Testis (tissue), 3 donors: ENCODE measurements around the gene MGST3. TPM values are rescaled to one million over a fixed set of nuclear protein-coding genes. Genes with fewer than 3 reads are reported as not detected.
"Not testable (repeated sequence)": the region's sequence is repeated elsewhere in the genome, so short reads cannot be mapped to it uniquely, and the experiment has no call there.

ENCODE experiments used
- DNase-seq: peaks from one replicate; pipeline ENCODE4 v3.0.0-alpha.2; 2019
- H3K27ac ChIP-seq, 2 donors: fragments of 200-600 bp; sonication (generic); one replicate each; pipeline ENCODE4 v1.5.1; 2019
- H3K27me3 ChIP-seq: fragments of 200-600 bp; sonication (generic); one replicate; pipeline ENCODE4 v1.5.1; 2019
- H3K36me3 ChIP-seq: fragments of 200-600 bp; sonication (generic); one replicate; pipeline ENCODE4 v1.5.1; 2017; ENCODE audit warnings: low read depth; ENCODE audit errors: missing control alignments
- H3K4me1 ChIP-seq: fragments of 200-600 bp; sonication (generic); one replicate; pipeline ENCODE4 v1.5.1; 2019
- H3K4me3 ChIP-seq, 2 donors: fragments of 200-600 bp; sonication (generic); one replicate each; pipeline ENCODE4 v1.5.1; 2017 to 2019
- H3K9me3 ChIP-seq: fragments of 200-600 bp; sonication (generic); one replicate; pipeline ENCODE4 v1.5.1; 2017
- CTCF ChIP-seq, 3 experiments: fragments of 450-650 bp in 2 of 3; fragments of 200-600 bp in 1 of 3; sonication (generic) in 1 of 3; IDR thresholded peaks; one replicate each; pipeline ENCODE4 v1.5.1; 2016 to 2019; ENCODE audit warnings: antibody characterized with exemption in 3 of 3, mild to moderate bottlenecking in 2 of 3, moderate library complexity in 1 of 3
- POLR2A ChIP-seq: fragments of 450-650 bp; IDR thresholded peaks from one replicate; pipeline ENCODE4 v1.6.1; 2017; ENCODE audit warnings: antibody characterized with exemption, mild to moderate bottlenecking, moderate library complexity
- WGBS, 2 donors: methylation state at CpG; one replicate each; pipeline ENCODE4 v1.1.5; 2018; 5-methylcytosine and 5-hydroxymethylcytosine counted together
- intact Hi-C: fragments of 100-400 bp; cut with DNase I; formaldehyde crosslinking; loops from one replicate; pipeline ENCODE4 v1.15.1; 2023; ENCODE audit warnings: low total_unique reads
- polyA plus RNA-seq: library from polyadenylated mRNA; stranded (reverse); fragments of 350-450 nt; fragmentation: Illumina TruSeq; extraction: RNeasy Lipid Tissue Mini Kit (QIAGEN cat#74804); gene quantifications from one replicate; pipeline ENCODE4 v1.2.3, GENCODE V29; 2014; ENCODE audit warnings: low read depth, low replicate concordance; ENCODE audit not compliant: insufficient read depth
- total RNA-seq, 2 donors: library from RNA; depleted of rRNA; stranded (reverse); fragments of >200 nt; gene quantifications; one replicate each; pipeline ENCODE4 v1.2.3, GENCODE V29; 2016

Gene MGST3
- total and polyA plus RNA-seq, 3 donors from 2014 or later = 190 to 278 (median 209) TPM

- Histone ChIP-seq H3K36me3 (no peaks in the 10 kb centered on the region), H3K27ac (no peak overlapping the region), H3K27me3 (no peaks in the 10 kb centered on the region), H3K9me3 (no peaks in the 10 kb centered on the region), H3K4me1 (peaks cover 35% of the 10 kb centered on the region), H3K4me3 (no peak overlapping the region)
- intact Hi-C loops = loop anchor here (10.0 kb wide), 1 partner anchor 130 kb away; the partner anchor contains the start of gene TMCO1
- no peak for TF ChIP-seq POLR2A
- TF ChIP-seq CTCF (IDR thresholded peaks at IDR 0.05) = no peak
- DNase-seq = no peak
- 61 to 67% methylated on average over 6 of the region's 6 CpGs for WGBS, 2 donors
Observed at GRCh38 chr1:165634154-165634921, 3.3 kb downstream of the MGST3 start.

GRCh38 chr1:165635329-165635728 is 4.3 kb downstream of the MGST3 start:
- H3K9me3 ChIP-seq = no peaks in the 10 kb centered on the region
- H3K27me3 ChIP-seq = no peaks in the 10 kb centered on the region
- no peak overlapping the region for H3K27ac ChIP-seq
- TF ChIP-seq POLR2A (no peak), CTCF (IDR thresholded peaks at IDR 0.05) (no peak)
- intact Hi-C loops = loop anchor here (10.0 kb wide), 1 partner anchor 129 kb away; the partner anchor contains the start of gene TMCO1
- H3K36me3 ChIP-seq = no peaks in the 10 kb centered on the region
- H3K4me3 ChIP-seq = no peak overlapping the region
- peaks cover 30% of the 10 kb centered on the region for H3K4me1 ChIP-seq
- 30 to 46% methylated on average over 2 of the region's 2 CpGs for WGBS, 2 donors
- DNase-seq = no peak

- 61 to 96% methylated on average over 2 of the region's 2 CpGs for WGBS, 2 donors
- TF ChIP-seq CTCF (IDR thresholded peaks at IDR 0.05) = no peak
- no peak for TF ChIP-seq POLR2A
- no peak overlapping the region for H3K4me3 ChIP-seq
- H3K36me3 ChIP-seq = no peaks in the 10 kb centered on the region
- H3K27me3 ChIP-seq = no peaks in the 10 kb centered on the region
- DNase-seq = no peak
- no peak overlapping the region for H3K27ac ChIP-seq
- peaks cover 30% of the 10 kb centered on the region for H3K4me1 ChIP-seq
- intact Hi-C loops = loop anchor here (10.0 kb wide), 1 partner anchor 129 kb away; the partner anchor contains the start of gene TMCO1
- no peaks in the 10 kb centered on the region for H3K9me3 ChIP-seq
Observed at GRCh38 chr1:165635823-165636222, 4.8 kb downstream of the MGST3 start.

GRCh38 chr1:165637427-165637826 is 6.4 kb downstream of the MGST3 start:
- no peak for DNase-seq
- 27 to 41% methylated on average over 1 of the region's 1 CpG for WGBS, 2 donors
- no peak overlapping the region for H3K27ac ChIP-seq
- TF ChIP-seq CTCF (IDR thresholded peaks at IDR 0.05) (no peak), POLR2A (no peak)
- H3K4me3 ChIP-seq = no peak overlapping the region
- peaks cover 29% of the 10 kb centered on the region for H3K4me1 ChIP-seq
- H3K27me3 ChIP-seq = no peaks in the 10 kb centered on the region
- H3K36me3 ChIP-seq = no peaks in the 10 kb centered on the region
- no peaks in the 10 kb centered on the region for H3K9me3 ChIP-seq
- intact Hi-C loops = loop anchor here (10.0 kb wide), 1 partner anchor 127 kb away; the partner anchor contains the start of gene TMCO1

- H3K27ac ChIP-seq, H3K4me3 ChIP-seq: not testable (repeated sequence)
- intact Hi-C loops = loop anchor here (10.0 kb wide), 1 partner anchor 127 kb away; the partner anchor contains the start of gene TMCO1
Observed at GRCh38 chr1:165638211-165638610, 7.2 kb downstream of the MGST3 start.

More at GRCh38 chr1:165638211-165638610, 7.2 kb downstream of the MGST3 start:
- H3K27me3 ChIP-seq, H3K36me3 ChIP-seq, H3K9me3 ChIP-seq, DNase-seq: not testable (repeated sequence)
- H3K4me1 ChIP-seq = peaks cover 22% of the 10 kb centered on the region
- 84 to 85% methylated on average over 6 to 7 of the region's 7 CpGs for WGBS, 2 donors
